ENCODE results near the gene MT1G.
"Not testable (repeated sequence)": the region's sequence is repeated elsewhere in the genome, so short reads cannot be mapped to it uniquely, and the experiment has no call there.

Gene MT1G

GRCh38 chr16:56667581-56668571, at the start of gene MT1G:
Gene MT1G (minus strand): TSS chr16:56668065. CDS start chr16:56667993, 72 bp downstream.
- ChIA-PET POLR2A (interaction anchor here (0.5 kb wide), 1 partner anchor 14 kb away, joined by 3 read pairs; no protein-coding TSS in a partner anchor), CTCF (no interaction called here)

GRCh38 chr16:56717532-56717931, 49.7 kb upstream of the MT1G start:
- CTCF ChIA-PET = interaction anchor here (0.7 kb wide), 1 partner anchor 10 kb away, joined by 4 read pairs; no protein-coding TSS in a partner anchor
- POLR2A ChIA-PET = not testable (repeated sequence)

More at GRCh38 chr16:56667581-56668571, at the start of gene MT1G:
- DNase-seq (ENCODE audit: extremely low spot score) = no peak
- no peak for TF ChIP-seq ARNT (IDR thresholded peaks at IDR 0.05)
- TF ChIP-seq LEF1 (IDR thresholded peaks at IDR 0.05; ENCODE audit: borderline replicate concordance) = no peak
- TF ChIP-seq FOXK2 (IDR thresholded peaks at IDR 0.05) = no peak
- no peak for TF ChIP-seq TARDBP (IDR thresholded peaks at IDR 0.05)
- TF ChIP-seq HDGF (IDR thresholded peaks at IDR 0.05; ENCODE audit: borderline replicate concordance) = no peak
- TF ChIP-seq SUZ12 (IDR thresholded peaks at IDR 0.05) = no peak
- no peak for TF ChIP-seq FOXM1 (IDR thresholded peaks at IDR 0.05; ENCODE audit: borderline replicate concordance)
- no peak for TF ChIP-seq NFRKB (IDR thresholded peaks at IDR 0.05)
- TF ChIP-seq PKNOX1 (IDR thresholded peaks at IDR 0.05) = no peak
- TF ChIP-seq L3MBTL2 (conservative IDR thresholded peaks at IDR 0.05) = no peak
- TF ChIP-seq CTBP1 (IDR thresholded peaks at IDR 0.05; ENCODE audit: borderline replicate concordance) = no peak
- no peak for TF ChIP-seq BHLHE40 (IDR thresholded peaks at IDR 0.05; ENCODE audit: borderline replicate concordance)
- TF ChIP-seq ZNF384 (IDR thresholded peaks at IDR 0.05) = no peak

DNA sequence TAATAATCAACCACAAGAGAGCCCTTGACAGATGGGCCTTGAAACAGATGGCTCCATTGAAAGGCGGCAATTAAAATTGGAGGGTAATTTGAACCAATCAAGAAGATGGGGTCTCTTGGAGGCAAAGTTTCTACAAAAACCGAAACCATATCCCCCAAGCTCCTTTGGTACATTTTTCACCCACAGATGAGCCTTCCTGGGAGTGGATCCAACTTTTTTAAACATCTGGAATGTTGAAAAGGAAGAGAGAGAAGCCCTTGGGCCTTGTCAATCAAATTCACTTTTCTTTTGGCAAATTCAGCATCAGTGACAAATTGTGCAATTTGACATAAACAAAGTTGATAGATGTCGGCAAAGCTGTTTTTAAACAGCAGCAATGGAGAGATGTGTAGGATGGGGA, 48.9 kb upstream of the MT1G start:
- no peak for DNase-seq (ENCODE audit: extremely low spot score)
- ChIA-PET CTCF (interaction anchor here (0.7 kb wide), 1 partner anchor 11 kb away, joined by 4 read pairs; no protein-coding TSS in a partner anchor), POLR2A (no interaction called here)
- TF ChIP-seq PKNOX1 (IDR thresholded peaks at IDR 0.05) = 0 out of 2 replicates have a peak, but pooled peaks have one; percentile 6
- TF ChIP-seq HDGF (IDR thresholded peaks at IDR 0.05; ENCODE audit: borderline replicate concordance) = no peak
- no peak for TF ChIP-seq FOXA1 (IDR thresholded peaks at IDR 0.05)
- TF ChIP-seq CTBP1 (IDR thresholded peaks at IDR 0.05; ENCODE audit: borderline replicate concordance) = no peak
- no peak for TF ChIP-seq BHLHE40 (IDR thresholded peaks at IDR 0.05; ENCODE audit: borderline replicate concordance)
- no peak for TF ChIP-seq FOXK2 (IDR thresholded peaks at IDR 0.05)

More at GRCh38 chr16:56717532-56717931, 49.7 kb upstream of the MT1G start:
- not testable (repeated sequence) for DNase-seq (ENCODE audit: extremely low spot score)

DNA sequence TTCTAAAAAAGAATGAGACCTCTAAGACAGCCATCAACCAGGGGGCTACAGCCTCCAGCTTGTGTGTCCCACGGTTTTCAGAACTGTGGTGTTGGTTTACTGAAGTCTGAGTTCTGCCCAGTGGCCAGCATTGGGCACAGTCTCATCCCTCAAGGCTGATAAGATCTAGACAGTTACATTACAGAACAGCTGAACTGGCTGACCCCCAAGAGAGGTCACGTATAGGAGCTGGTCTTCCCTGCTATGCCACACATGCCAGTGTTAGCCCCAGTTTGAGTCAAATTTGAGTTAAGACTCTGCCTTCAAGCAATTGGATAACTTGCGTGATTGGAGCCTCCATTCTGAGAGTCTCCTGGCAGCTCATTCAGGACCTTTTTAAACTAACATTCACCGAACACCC, 47.3 kb upstream of the MT1G start:
- POLR2A ChIA-PET = no interaction called here
- TF ChIP-seq ELF4 (IDR thresholded peaks at IDR 0.05) (no peak), FOXK2 (IDR thresholded peaks at IDR 0.05) (no peak), TARDBP (IDR thresholded peaks at IDR 0.05) (no peak), SUZ12 (IDR thresholded peaks at IDR 0.05) (no peak), FOXM1 (IDR thresholded peaks at IDR 0.05; ENCODE audit: borderline replicate concordance) (no peak), BHLHE40 (IDR thresholded peaks at IDR 0.05; ENCODE audit: borderline replicate concordance) (no peak), FOXA1 (IDR thresholded peaks at IDR 0.05) (no peak), PKNOX1 (IDR thresholded peaks at IDR 0.05) (no peak), L3MBTL2 (conservative IDR thresholded peaks at IDR 0.05) (no peak), ZNF384 (IDR thresholded peaks at IDR 0.05) (no peak), LEF1 (IDR thresholded peaks at IDR 0.05; ENCODE audit: borderline replicate concordance) (no peak), SP1 (IDR thresholded peaks at IDR 0.05) (no peak), CTBP1 (IDR thresholded peaks at IDR 0.05; ENCODE audit: borderline replicate concordance) (no peak), HDGF (IDR thresholded peaks at IDR 0.05; ENCODE audit: borderline replicate concordance) (no peak), ARNT (IDR thresholded peaks at IDR 0.05) (no peak), NFRKB (IDR thresholded peaks at IDR 0.05) (no peak)
- CTCF ChIA-PET = no interaction called here
- DNase-seq (ENCODE audit: extremely low spot score) = no peak

- TF ChIP-seq TARDBP (IDR thresholded peaks at IDR 0.05) (no peak), LEF1 (IDR thresholded peaks at IDR 0.05; ENCODE audit: borderline replicate concordance) (no peak), FOXA1 (IDR thresholded peaks at IDR 0.05) (no peak), SP1 (IDR thresholded peaks at IDR 0.05) (no peak), PKNOX1 (IDR thresholded peaks at IDR 0.05) (no peak)
- ChIA-PET POLR2A (no interaction called here), CTCF (interaction anchor here (0.7 kb wide), 1 partner anchor 150 kb away, joined by 3 read pairs; no protein-coding TSS in a partner anchor)
- DNase-seq (ENCODE audit: extremely low spot score) = no peak
Observed at GRCh38 chr16:56713794-56714193, 45.9 kb upstream of the MT1G start.

DNA sequence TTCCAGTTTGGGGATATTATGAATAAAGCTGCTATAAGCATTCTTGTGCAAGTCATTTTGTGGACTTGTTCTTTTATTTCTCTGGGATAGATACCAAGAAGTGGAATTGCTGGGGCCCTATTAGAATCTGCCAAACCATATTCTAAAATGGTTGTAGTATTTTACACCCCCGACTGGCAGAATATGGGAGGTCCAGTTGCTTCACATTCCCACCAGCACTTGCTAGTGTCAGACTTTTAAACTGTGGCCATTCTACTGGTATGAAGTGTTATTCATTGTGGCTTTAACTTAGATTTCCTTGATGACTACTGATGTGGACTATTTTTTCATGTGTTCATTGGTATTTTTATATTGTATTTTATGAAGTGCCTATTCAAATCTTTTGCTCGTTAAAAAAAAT, 44.0 kb upstream of the MT1G start:
- ChIA-PET POLR2A (no interaction called here), CTCF (interaction anchor here (0.6 kb wide), 1 partner anchor 763 kb away, joined by 3 read pairs; no protein-coding TSS in a partner anchor)
- DNase-seq (ENCODE audit: extremely low spot score) = no peak
- TF ChIP-seq LEF1 (IDR thresholded peaks at IDR 0.05; ENCODE audit: borderline replicate concordance) (no peak), ELF4 (IDR thresholded peaks at IDR 0.05) (no peak), FOXM1 (IDR thresholded peaks at IDR 0.05; ENCODE audit: borderline replicate concordance) (no peak), SP1 (IDR thresholded peaks at IDR 0.05) (no peak)

Measured in HEK293T (cell line).